NB4 (cell line): ENCODE data around the gene KNTC1.

ENCODE experiments used
- DNase-seq: peaks from one replicate; pipeline ENCODE4 v3.0.0; 2010; ENCODE audit warnings: low read depth
- H3K4me3 ChIP-seq: one replicate; pipeline ENCODE4 v1.5.1; 2011; ENCODE audit warnings: mild to moderate bottlenecking, low read depth, low read length, moderate library complexity
- MAX ChIP-seq: IDR thresholded peaks from 2 replicates; pipeline ENCODE4 v1.6.1; 2011; ENCODE audit warnings: low read depth, low read length
- MYC ChIP-seq: IDR thresholded peaks from 2 replicates; pipeline ENCODE4 v1.6.1; 2011; ENCODE audit warnings: low read depth, low read length
- POLR2A ChIP-seq: IDR thresholded peaks from 2 replicates; pipeline ENCODE4 v1.6.1; 2011; ENCODE audit warnings: mild to moderate bottlenecking; ENCODE audit not compliant: insufficient read length; ENCODE audit errors: extremely low read depth
- TF ChIP-seq, protein P1 (sequence below): IDR thresholded peaks from one replicate; pipeline ENCODE4 v1.5.1; 2012; ENCODE audit warnings: low read depth, low read length

The KNTC1 gene

GRCh38 chr12:122661246-122661645 is 134.2 kb downstream of the KNTC1 start:
- TF ChIP-seq, protein P1, sequence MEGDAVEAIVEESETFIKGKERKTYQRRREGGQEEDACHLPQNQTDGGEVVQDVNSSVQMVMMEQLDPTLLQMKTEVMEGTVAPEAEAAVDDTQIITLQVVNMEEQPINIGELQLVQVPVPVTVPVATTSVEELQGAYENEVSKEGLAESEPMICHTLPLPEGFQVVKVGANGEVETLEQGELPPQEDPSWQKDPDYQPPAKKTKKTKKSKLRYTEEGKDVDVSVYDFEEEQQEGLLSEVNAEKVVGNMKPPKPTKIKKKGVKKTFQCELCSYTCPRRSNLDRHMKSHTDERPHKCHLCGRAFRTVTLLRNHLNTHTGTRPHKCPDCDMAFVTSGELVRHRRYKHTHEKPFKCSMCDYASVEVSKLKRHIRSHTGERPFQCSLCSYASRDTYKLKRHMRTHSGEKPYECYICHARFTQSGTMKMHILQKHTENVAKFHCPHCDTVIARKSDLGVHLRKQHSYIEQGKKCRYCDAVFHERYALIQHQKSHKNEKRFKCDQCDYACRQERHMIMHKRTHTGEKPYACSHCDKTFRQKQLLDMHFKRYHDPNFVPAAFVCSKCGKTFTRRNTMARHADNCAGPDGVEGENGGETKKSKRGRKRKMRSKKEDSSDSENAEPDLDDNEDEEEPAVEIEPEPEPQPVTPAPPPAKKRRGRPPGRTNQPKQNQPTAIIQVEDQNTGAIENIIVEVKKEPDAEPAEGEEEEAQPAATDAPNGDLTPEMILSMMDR, result no peak
- TF ChIP-seq MAX (no peak), POLR2A (no peak), MYC (no peak)
- H3K4me3 ChIP-seq, result no peak overlapping the region
- no peak for DNase-seq

DNA sequence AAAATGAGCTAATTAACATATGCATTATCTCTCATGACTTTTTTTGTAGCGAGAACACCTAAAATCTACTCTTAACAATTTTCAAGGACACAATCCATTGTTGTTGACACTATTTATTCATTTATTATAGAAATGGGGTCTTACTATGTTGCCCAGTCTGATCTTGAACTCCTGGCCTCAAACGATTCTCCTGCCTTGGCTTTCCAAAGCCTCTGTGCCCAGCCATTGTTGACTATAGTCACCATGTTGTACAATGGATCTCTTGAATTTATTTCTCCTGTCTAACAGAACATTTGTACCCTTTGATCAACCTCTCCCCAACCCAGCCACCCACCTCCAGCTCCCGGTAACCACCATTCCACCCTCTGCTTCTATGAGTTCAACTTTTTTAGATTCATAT is 134.9 kb downstream of the KNTC1 start:
- DNase-seq, result no peak
- TF ChIP-seq MAX (no peak), MYC (no peak), POLR2A (no peak)
- TF ChIP-seq, protein P1, result no peak
- H3K4me3 ChIP-seq, result no peak overlapping the region

DNA sequence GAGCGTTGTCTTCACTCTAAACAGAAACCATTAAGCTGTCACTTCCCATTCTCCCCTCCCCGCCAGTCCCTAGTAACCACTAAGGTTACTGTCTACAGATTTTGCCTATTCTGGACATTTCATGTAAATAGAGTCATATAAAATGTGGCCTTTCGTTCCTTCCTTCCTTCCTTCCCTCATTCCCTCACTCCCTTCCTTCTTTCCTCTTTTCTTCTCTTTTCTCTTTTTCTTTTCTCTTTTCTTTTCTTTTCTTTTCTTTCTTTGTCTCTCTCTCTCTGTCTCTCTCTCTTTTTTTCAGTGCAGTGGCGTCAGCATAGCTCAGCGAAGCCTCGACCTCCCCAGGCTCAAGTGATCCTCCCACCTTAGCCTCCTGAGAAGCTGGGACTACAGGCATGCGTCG is 138.3 kb downstream of the KNTC1 start:
- no peak overlapping the region for H3K4me3 ChIP-seq
- no peak for DNase-seq
- TF ChIP-seq POLR2A, result no peak
- TF ChIP-seq MYC, result no peak
- no peak for TF ChIP-seq MAX

DNA sequence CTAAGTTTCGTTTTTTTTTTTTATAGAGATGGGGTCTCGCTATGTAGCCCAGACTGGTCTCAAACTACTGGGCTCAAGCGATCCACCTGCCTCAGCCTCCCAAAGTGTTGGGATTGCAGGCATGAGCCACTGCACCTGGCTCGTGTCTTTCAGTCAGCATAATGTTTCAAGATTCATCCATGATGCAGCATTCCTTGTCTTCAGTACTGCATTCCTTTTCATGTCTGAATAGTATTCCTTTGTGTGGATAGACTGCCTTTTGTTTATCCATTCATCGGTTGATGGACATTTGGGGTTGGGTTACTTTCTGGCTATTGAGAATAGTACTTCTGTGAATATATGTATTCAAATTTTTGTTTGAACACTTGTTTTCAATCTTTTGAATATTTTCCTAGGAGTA is 138.7 kb downstream of the KNTC1 start:
- no peak for DNase-seq
- TF ChIP-seq MAX, result no peak
- TF ChIP-seq, protein P1, result no peak
- no peak for TF ChIP-seq POLR2A
- TF ChIP-seq MYC, result no peak

DNA sequence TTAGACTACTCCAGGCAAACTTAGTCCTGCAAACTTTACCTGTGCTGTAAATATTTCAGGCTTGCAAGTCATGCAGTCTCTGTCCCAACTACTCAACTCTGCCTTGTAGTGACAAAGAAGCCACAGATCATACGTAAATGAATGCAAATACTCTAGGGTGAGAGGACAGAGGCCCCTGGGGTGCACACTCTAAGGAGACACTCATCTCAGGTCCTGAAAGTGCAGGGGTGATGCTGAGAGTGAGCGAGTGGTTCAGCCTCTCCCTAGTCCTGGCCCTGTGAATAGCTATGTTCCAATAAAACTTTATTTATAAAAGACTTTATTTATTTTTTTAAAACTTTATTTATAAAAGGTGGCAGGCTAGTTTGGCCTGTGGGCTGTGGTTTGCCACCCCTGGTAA is 141.2 kb downstream of the KNTC1 start:
- DNase-seq, result no peak
- TF ChIP-seq, protein P1, result no peak
- no peak for TF ChIP-seq MYC
- TF ChIP-seq MAX, result no peak
- TF ChIP-seq POLR2A, result no peak
- no peak overlapping the region for H3K4me3 ChIP-seq

More for the DNA sequence above, 138.7 kb downstream of the KNTC1 start:
- no peak overlapping the region for H3K4me3 ChIP-seq

DNA sequence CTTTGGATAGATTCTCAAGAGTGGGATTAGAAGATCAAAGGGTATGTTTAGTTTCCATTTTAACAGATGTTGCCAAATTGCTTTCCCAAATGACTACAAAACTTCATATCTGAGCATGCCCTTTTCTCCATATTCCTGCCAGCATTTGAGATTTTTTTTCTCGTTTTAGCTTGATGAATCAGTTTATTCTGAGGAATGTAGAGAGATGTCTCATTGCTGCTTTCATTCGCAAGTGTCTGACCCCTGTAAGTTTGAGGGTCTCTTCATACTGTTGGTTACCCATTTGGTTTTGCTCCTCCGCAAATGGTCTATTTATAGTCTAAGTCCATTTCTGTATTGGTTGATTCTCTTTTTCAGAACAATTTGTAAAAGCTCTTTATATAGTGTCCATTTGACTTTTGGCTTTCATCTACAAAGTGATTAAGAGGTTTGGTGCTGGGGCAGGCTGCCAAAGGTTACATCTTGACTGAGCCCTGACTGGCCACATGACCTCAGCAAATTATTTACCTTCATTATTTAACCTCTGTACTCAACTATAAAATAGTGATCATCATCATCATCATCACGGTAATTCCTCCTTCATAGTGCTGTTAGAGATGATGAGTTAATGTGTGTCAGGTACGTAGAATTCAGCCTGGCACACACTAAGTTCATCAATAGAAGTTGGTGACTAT is 142.5 kb downstream of the KNTC1 start:
- TF ChIP-seq, protein P1, result no peak
- TF ChIP-seq MAX (no peak), MYC (no peak), POLR2A (no peak)
- DNase-seq, result no peak
- H3K4me3 ChIP-seq, result no peak overlapping the region
